Stimulated activated CD4-positive, alpha-beta T cell treated with anti-CD3 and anti-CD28 coated beads, Interleukin-2, amount 100 ng/mL, for 48 hours (primary cell): Measurements from ENCODE around the gene ATP1A1.
A peak's percentile ranks its signal among the peaks of the same experiment; 100 is the strongest.

Experiments
- DNase-seq, 2 donors: peaks; one replicate each; pipeline ENCODE4 v3.0.0-alpha.2; 2020

Gene ATP1A1

DNA sequence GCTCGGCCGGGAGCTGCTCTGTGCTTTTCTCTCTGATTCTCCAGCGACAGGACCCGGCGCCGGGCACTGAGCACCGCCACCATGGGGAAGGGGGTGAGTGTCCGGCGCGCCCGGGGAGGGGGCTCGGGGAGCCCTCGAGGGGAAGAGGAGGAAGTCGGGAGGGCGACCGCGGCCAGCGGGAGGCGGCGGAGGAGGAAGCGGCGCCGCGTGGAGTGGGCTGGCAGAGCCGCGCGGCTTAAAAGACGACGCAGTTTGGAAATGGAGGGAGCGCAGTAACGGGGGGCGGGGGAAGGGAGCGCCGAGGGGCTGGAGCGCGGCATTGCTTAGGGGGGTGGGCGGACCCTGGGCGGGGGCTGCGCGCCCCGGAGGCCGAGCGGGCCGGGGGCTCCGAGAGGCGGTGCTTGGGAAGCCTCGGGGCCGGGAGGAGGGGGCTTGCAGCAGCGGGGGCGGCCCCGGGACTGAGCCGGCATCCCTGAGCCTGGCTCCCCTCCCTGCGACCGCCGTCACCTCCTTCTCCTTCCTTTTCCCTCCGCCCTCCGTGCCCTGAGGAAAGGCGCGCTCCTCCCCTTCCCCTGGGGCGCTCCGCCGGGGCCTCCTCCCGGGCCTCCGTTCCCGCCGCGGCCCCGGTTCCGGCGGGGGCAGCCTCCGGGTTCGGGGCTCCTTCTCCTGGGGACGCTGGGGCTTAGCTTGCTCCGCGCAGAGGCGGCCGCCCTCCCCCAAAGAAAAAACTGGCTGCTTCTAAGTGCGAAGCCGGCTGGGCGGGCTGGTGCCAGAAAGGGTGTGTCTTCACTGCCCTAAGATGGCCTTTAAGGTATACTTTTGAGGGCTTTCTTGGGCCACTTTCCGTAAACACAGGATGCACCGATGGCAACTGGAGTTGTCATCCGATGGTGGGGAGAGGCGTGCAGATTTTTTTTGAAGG lies 648 bp downstream of the ATP1A1 start:
- peak; percentile 38 to 39 for DNase-seq

DNA sequence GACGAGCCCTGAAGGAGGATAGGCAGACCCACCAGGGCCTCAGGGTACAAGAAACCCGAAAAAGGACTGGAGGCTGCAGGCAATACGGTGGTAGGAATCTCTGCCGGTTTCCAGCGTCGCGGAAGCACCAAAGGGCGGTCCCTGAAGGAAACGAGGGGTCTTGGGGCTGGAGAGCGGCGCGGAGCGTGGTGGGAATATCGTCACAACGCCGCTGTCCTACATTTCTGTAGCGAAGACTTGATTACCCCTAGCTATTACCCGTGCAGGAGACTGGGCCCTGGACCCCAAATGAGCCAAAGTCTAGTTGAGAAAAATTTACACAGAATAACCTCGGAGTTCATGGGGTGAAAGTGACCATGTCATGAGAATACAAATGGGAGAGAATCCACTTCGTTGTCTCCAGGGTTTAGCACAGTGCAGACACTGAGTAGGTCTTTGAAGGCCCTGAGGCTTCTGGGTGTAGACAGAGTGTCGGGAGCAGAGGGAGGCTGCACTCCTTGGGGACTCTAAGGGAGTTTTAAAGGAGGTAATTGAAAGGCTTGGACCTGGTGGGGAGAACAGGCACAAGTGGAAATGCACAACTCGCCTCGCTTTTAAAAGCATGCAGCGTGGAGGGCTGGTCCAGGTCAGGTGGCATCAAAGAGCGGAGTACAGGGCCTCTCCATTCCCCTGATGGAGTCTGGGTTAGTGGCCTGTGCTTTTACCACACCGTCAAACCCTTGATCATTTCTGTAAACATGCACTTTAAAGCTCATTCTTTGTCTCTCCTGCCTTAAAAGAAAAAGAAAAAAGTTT lies 1.5 kb downstream of the ATP1A1 start:
- DNase-seq, result no peak

DNA sequence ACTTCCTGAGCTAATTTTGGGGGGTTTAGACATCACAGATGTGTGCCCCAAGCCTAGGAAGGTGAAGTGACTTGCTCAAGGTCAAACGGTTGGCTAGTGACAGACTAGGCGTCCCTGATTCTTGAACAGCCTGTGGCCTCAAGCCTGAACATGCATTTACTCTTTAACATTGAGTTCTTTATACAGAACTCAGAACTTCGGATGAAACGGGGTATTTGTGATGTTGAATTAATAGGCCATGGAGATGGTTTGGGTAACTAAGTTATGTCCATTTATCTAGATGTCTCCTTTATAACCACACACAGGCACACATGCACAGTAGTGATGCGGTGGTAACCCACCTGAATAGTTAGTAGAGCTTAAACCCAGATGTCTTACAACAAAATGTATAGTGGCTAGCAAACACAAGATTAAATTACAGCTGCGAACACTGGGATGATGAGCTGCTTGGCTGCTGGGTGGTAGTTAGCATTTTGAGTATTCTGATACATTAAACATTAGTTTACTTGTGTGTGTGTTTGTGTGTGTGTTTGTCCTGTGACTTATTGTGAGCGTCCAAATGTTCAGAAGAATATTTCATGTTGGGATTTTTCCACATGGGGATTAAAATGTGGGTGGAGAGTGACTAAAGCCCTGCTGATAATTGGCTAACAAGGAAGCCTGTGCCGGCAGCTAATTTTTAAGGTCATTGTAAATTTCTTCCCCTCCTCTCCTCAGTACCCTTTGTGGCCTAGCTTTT lies 2.3 kb downstream of the ATP1A1 start:
- DNase-seq, result no peak

DNA sequence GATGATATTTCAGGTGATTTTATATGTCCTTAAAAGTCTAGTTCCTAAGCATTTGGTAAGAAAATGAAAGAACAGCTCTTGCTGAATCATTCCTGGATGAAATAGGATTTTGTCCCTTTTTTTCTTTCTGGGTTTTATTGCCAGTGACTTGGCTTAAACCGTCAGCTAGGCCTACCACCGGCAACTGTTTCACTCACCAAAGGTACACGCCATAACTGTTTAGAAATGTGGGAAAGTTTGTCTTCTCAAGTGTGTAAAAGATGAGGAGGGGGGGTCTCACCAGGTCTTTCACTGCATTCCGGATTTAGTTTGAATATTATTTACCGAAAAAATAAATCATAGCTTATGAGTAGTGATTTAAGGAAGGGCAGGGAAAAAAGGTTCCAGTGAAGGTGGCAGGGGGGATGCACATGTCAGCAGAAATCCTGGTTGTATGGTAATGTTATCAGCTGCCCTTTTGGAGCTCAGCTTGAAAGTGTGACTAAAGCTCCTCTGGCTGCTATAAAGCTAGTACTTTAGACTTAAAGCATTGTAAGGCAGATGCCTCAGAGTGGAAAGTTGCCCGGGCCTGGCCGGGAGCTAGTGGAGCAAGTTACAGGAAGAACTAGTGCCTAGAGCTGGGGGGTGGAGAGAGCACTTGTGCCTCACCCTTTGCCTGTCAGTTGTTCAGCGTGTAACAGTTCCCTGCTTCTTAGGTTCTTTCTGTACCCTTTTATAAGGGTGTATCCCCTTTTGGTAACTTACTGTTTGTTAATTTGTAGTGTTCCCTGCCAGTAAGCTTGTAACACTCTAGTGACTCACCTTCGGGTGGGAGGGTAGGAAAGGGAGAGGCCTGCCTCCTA lies 3.1 kb downstream of the ATP1A1 start:
- peak; percentile 39 to 41 for DNase-seq

DNA sequence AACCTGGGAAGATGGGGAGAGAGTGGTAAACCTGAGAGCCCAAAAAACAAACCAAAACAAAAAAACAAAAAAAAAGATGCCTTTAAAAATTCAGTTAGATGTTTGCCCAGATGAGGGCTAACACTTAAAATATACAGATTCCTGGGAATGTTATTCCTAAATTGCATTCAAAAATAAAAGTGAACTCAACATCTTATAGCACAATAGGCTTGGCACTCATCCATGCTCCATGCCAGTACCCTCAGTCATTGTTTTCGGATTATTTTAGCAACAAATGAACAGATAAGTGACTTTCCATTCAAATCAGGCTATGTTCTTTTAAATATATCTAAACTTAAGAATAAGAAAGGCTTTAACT lies 3.7 kb downstream of the ATP1A1 start:
- no peak for DNase-seq

DNA sequence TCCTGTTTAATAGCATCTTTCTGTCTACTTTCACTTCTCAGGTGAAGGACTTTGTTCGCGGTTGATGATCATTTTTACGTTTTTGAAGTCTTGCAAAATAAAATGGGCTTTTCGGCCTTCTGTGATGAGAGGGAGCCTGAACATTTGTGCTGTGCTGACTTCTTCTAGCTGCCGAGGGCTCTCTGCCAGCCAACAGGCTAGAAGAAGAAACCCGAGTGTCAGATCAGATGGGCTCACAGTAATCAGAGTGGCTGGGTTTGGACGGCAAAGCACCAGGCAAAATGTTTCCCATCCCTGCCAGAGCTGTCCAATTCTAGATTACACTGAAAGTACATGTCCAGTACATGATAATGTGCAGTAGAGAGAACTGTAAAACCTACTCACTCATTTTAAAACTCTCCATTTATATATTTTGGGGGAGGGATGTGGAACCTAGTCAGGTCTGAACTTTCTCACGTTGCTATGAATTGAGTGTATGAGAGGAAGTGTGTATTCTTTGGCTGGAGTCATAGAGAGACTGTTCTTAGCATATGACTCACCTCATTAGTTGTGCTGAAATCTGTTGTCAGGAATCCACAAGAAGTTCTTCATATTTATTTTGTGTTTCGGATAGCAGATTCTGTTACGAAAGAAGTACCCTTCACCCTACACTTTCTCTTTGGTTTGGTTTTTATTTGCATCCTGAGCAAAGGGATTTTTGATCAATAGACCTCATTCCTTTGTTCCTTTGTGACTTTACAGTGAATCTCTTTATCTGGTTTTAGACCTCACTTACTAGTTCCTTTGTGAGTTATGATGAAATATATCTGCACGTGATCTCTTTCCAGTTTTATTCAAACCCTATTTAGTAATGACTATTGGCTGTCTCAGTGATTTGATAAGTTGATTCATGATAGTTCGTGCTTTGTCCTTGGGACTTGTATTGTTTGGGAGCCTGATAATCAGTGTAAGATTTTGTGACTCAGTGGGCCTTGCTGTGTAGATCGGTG lies 4.8 kb downstream of the ATP1A1 start:
- peak in 1 of 2 donors; percentile 34 for DNase-seq

DNA sequence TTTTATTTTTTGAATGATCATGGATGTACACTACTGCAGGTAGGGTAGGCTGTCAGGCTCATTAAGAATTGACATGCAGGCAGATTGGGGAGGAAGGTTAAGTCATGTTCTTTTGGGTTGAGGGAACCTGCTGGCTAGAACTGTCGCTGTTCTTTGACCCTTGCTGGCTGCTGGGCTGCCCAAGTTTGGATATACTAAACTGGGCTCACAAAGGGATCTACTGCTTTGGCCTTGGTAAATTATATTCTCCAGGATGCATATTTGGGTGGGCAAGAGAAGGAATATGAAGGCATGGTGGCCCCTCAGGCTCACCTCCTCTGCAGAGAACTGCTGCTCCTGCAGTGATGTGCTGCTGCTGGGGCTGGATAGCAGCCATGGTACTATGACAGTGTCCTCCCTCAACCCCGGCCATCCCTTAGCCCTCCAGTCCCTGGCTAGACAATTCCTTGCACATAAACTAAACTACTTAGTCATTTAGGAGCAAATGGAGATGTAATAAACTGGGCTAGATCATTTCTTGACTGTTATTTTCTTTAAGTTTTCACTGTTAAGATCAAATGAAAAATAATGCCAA lies 6.1 kb downstream of the ATP1A1 start:
- DNase-seq, result no peak

DNA sequence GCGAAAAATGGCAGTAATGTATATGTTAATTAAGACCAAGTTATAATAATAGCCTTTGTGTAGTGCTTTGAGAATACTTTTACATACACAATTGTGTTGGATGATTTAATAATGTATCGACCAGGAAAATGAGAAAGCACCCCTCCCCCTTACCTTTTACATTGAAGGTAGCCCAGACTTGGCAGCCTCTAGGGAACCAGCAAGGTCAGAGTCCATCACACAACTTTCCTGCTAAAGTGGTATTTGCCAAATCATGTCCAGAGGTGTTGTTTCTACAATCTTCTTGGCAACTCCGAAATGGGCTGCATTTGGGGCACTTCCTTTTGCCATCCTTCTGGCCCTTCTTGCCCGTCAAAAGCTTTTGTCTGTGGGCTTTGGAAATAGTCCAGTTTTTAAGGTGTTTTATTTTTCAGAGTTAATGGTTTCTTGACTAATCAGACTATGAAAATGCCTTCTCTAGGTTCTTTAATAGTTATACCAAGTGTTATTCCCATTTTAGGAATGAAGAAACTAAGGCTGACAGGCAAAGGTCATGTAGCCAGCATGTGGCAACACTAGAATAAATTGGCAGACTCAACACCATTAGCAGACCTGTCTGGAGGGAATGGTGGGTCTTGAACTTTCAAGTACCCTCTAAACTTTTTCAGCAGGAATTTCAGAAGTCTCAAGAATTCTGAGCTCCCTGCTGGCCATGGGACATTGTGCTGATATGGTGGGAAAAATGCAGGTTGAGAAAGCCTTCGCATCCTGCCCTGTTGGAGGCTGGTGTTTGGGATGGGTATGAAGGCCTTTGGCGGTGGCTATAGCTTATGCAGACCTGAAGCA lies 6.8 kb downstream of the ATP1A1 start:
- DNase-seq, result no peak

DNA sequence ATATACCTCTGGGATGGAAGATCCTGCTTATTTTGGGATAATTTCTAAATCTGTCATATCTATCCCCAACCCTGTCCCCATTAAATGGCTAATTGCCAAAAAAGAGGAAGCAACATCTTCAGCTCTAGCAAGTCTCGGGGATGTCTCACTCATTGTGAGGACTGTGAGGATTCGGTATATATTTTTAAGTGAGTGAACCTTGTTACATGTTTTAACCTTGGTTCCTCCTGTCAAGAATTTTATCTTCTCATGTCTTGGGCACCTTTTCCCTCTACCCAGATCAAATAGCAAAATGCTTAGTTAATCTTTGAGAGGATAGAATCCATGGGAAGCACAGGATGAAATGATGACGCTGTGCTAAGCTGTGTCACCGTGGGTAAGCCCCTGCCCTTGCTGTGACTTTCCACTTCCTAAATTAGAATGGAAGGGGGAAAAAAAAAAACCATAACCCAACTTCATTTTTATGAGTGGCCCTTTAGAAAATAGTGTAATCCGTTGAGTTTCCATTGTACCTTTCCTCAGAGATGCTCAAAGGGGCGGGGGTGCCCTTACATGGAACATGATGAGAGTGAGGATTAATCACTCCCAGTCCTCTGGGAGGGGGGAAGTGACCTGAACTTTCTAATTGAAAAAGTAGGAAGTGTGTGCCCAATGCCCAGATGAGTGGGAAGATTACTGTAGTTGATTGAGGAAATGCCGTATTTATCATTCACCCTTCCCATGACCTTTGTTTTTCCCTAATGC lies 7.6 kb downstream of the ATP1A1 start:
- no peak for DNase-seq

DNA sequence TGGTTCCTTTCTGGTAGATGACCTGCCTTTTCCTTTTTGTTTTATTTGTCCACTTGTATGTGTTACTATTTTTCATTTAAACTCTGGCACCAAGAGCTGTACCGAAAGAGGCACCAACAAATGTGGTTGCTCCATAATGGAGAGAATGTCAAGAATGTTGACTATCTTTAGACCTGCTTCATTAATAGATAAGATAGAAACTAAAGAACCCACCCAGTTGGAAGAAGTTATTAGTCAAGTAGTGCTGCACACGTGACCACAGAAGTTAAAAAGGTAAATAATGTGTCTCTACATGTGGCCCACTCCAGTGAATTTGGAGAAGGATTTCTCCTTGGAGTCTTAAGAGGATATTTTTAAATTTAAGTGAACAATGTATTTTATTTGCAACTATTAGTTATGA lies 9.3 kb downstream of the ATP1A1 start:
- DNase-seq, result no peak

DNA sequence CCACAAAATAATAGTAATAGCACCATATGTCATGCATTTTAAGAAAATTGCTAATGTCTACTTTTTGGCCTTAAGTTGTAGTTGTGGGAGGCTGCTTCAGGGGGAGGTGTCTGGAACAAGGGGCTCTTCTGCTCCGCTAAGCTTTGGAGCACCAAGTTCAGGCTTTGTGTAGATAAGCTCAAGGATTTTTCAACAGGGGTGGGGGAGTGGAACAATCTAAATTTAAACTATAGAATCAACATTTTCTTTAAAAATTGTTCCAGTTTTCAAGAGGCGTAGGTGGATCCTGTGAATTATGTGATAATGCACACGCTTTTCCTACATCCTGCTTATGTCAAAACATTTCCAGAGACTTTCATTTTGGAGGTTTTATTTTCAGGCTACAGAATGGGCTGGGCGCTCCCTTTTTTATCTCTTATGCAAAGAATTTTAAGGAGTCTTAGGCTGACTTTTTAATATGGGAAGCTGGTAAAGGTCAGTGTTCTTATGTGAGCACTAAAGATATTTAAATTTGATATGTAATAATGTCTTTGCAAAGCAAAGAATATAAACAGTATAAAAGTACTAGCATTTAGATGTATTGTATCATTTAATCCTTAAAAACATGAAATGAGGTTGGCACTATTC lies 9.9 kb downstream of the ATP1A1 start:
- no peak for DNase-seq

DNA sequence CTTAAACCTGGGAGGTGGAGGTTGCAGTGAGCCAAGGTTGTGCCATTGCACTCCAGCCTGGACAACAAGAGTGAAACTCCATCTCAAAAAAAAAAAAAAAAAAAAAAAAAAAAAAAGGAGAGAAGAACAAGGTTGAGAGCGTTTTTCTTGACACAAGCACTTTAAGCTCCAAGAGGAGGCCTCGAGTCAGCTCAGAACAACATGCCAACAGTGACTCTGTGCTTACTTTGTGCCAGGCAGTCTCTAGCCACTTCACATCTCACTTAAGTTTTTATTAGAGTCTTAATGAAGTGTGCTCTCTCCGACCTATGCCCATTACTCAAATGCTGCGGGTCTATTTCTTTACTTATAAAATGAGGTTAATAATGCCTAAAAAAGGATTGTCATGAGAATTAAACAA lies 13.0 kb downstream of the ATP1A1 start:
- DNase-seq, result no peak

DNA sequence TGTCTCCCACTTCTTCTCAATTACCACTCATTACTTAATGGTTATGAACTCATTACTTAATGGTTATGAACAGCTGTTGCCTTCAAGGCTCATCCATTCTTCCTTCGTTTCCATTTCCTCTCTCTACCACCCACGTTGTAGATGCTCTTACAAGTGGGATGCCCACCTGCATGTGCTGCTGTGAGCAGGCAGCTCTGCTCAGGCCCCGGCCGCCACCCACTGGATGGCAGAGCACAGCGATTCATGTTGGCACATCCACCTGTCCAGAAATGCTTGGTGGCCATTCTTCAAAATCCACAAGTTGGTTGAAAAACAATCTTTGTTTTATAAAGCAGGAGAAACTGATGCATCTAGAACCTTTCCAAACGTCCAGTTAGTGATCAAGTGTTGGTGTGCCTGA lies 14.5 kb downstream of the ATP1A1 start:
- no peak for DNase-seq

DNA sequence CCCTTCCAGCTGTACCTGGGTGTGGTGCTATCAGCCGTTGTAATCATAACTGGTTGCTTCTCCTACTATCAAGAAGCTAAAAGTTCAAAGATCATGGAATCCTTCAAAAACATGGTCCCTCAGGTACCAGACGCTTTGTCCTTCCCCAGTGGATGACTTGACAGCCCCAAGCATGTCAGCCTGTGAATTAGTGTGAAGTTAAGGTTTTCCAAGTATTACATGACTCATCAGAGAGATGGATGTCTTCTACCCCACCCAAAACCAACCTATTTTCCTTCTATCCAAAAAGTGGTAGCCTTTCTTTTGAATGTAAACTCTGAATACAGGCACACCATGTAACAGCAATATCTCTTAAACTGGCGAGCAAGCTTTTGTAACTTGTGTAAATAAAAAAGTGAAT lies 15.1 kb downstream of the ATP1A1 start:
- no peak for DNase-seq

DNA sequence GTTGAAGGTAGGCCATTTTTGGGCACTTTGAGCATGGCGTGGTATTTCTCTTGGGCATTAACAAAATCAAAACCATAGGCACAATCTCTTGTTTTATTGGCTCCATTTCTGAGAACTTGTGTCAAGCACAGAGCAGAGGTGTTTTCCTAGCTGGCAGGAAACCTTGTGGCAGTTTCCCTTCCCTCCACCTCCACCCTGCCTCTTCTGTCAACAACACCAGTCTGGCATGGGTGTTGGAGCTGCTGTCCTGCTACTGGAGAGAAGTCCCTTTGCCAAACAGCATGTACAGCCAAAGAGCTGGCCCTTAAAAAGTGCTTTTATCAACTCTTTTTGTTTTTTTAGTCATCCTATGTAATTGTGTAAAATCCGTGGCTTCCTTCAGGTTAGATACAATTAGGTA lies 16.0 kb downstream of the ATP1A1 start:
- DNase-seq, result no peak

DNA sequence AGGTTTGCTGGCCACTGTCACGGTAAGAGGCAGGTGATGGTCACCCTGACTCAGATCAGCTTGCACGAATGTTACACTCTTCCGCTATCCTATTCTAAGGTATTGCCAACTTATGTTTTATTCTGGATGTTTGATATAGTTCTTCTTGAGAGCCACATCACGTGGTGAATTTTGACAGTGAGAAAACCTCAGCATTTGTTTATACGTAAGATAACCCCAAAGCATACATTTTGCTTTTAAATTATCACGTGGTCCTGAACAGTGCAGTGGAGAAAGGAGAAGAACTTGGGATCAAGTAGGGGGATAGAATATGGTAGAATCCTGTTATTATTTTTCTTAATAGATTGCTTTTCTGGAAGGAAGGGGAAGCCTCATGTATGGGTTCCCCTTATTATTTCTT lies 16.6 kb downstream of the ATP1A1 start:
- DNase-seq, result no peak

DNA sequence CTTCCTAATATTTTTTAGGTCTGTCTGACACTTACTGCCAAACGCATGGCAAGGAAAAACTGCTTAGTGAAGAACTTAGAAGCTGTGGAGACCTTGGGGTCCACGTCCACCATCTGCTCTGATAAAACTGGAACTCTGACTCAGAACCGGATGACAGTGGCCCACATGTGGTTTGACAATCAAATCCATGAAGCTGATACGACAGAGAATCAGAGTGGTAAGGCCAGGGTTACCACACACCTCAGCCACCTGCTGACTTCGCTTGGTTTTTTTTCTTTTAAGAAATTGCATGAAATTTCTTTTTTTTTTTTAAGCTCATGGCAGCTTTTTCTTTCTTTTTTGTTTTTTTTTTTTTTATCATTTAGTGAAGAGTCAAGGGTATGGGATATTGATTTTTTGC lies 17.2 kb downstream of the ATP1A1 start:
- peak in 1 of 2 donors; percentile 29 for DNase-seq

DNA sequence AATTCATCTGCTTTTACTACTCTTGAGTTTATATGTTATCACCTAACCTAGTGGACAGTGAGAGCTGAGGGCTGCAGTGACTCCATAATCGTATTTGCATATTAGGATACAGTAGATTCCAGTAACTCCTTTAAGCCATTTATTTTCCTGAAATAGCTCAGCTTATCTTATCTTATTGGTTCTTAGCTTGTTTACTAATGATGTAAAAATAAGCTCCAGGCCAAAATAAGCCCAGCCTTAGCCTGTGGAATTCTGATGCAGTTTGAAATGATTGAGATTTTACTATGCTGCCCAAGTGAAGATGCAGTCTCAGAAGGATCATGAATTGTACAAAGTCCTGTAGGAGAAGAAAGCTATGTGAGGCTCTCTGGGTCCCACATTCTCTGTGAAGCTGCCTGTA lies 18.1 kb downstream of the ATP1A1 start:
- no peak for DNase-seq
